Fibroblast of skin of left biceps (primary cell): ENCODE data around the gene F2.

Experiments
- DNase-seq, 2 experiments: peaks; one replicate each; pipeline ENCODE4 v3.0.0-alpha.2; 2013; ENCODE audit warnings: low read depth in 2 of 2

F2 gene

GRCh38 chr11:46741600-46742484 is 22.8 kb downstream of the F2 start:
- DNase-seq, result no peak

DNA sequence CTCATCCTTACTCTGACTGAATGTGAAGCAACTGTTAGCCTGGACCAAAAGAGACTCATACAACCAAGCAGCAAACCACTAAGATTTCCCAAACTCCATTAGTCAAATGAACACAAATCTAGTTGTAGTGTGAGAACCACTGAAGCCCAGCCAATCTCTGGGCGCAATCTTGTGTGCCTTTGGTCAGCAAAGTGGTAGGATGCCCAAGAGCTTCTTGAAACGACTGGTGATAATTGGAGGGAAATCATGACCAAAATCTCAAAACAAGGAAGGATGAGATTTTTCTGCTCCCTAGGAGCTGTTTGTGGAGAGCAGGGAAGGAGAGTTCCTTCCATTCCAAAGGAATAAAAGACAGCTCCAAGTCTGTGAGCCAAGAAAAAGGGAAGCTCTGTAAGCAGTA is 24.0 kb downstream of the F2 start:
- no peak for DNase-seq

DNA sequence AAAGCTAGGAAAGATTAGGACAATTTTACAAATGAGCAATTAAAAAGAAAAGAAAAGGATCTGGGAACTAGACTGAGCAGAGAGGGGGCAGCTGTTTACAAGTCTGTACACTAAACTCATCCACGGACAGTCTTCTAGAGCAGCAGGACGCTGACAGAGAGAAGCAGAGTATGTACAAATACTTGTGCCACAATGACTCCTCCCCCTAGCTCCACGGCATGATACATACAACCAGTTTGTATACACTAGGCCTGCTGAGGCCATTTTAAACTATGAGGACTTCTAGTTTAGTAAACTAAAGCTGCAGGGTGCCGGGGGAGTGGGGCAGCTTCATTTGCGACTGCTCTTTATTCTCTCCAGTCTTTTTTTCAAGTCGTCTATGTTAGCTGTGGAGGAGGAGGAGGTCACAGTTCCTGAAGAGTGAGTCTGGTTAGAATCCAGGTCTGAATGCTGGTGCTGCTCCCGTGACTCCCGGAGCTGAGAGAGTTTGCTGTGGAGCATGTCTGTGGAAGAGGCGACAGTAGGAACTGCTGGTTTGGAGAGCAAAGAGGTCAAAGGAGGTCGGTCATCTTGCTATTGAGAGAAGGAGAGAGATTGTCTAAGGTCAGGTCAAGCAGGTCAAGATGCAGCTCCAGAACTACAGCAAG is 24.8 kb downstream of the F2 start:
- no peak for DNase-seq

- DNase-seq, result no peak
These were observed 26.3 kb downstream of the F2 start for GRCh38 chr11:46745328-46745727.

- no peak for DNase-seq
These were observed 27.0 kb downstream of the F2 start for GRCh38 chr11:46745995-46746394.

DNA sequence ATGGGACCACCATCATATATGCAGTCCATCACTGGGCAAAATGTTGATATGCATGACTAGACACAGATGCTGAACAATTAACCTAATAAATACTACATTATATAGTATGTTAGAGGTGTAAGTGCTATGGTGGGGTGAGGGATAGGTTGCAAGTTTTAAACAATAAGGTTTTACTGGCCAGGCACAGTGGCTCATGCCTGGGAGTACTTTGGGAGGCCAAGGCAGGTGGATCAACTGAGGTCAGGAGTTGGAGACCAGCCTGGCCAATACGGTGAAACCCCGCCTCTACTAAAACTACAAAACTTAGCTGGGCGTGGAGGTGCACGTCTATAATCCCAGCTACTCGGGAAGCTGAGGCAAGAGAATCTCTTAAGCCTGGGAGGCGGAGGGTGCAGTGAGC is 28.1 kb downstream of the F2 start:
- no peak for DNase-seq

GRCh38 chr11:46755962-46756361 is 36.9 kb downstream of the F2 start:
- no peak for DNase-seq

GRCh38 chr11:46759196-46759595 is 40.2 kb downstream of the F2 start:
- no peak for DNase-seq

GRCh38 chr11:46760429-46761128 is 41.6 kb downstream of the F2 start:
- no peak for DNase-seq

DNA sequence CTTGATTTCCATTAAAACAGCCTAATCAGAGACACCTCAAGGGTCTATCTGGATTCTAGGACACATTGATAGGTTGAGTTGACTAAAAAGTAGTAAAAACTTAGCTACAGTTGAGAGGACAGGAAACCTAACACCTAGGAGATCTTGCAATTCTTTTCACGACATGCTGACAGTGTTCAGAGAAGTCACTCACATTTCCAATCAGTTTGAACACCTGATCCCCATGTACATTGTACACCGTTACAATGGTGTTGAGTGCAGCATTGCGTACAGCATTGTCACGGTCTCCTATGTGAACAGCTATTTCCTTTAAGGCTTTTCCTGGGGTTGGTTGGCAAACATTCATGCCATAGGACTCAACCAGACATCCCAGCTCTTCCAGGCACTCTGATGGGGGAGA is 42.8 kb downstream of the F2 start:
- no peak for DNase-seq

DNA sequence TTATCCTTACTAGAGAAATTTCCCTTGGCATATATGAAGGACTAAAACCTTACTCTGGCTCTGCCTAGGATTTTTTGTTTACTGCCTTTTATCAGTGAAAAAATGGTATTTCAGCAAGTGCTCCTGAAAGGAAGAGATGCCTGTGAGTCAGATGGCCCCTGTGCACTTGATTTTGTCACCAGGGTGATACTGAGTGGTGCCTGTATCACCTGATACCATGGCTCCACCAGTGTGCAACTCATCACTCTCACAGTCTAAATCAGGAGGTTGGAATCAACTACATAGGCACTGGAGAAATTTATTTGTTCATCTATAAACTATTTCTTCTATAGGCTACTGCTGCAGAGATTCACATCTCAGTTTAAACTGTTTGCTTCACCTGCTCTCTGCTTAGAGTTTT is 43.2 kb downstream of the F2 start:
- no peak for DNase-seq

- DNase-seq, result no peak
These were observed 47.6 kb downstream of the F2 start for GRCh38 chr11:46766656-46767055.

- no peak for DNase-seq
These were observed 50.7 kb downstream of the F2 start for GRCh38 chr11:46769636-46770221.

DNA sequence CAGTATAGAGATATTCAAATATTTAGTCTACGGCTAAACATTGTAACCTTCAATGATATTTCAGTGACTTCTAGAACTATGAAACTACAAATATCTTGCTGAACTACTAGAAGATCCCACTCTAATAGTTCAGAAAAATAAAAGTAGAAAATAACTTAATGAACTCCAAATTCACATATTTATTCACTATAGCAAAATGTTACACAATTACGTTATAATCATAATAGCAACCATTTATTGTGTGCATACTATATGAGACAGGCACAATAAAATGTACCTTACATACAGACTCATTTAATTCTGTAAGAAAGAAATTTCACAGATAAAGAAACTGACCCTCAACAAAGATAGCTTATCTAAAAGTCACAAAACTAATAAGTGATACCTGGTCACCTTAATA is 57.9 kb downstream of the F2 start:
- no peak for DNase-seq

DNA sequence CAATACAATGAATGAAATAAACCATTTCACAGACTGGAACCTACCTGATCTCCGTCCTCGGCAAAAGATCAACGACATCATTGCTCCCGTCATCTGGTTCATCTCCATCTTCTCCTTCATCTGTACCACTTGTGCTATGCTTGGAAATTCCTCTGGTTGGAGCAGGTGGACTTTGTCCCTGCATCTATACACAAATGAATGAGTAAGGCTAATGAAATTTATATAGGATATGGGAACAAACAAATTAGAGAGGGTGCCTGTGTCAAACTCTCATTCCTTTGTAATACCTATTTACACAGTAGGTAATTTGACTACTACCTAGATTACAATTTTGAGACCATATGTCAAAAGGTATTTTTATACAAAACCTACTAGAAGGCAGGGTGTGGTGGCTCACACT is 59.4 kb downstream of the F2 start:
- no peak for DNase-seq
